ENCODE measurements around the gene NANOGP8.

NANOGP8 gene

GRCh38 chr15:35078221-35078915 is 6.7 kb downstream of the NANOGP8 start:
- in situ Hi-C loops (cut with MboI; ENCODE audit: low sequenced_read_pairs, unreplicated experiment): loop anchor here (10.0 to 25.0 kb wide), 2 partner anchors 209 to 366 kb away; no protein-coding TSS in a partner anchor
- TF ChIP-seq CTCF (IDR thresholded peaks at IDR 0.05; ENCODE audit: borderline replicate concordance, control extremely low read depth, extremely low read depth, insufficient read depth, missing control alignments): peak; percentile 88
- DNase-seq (ENCODE audit: low spot score): peak; percentile 75

GRCh38 chr15:35071106-35071505 is 14.0 kb downstream of the NANOGP8 start:
- no peak for TF ChIP-seq CTCF (IDR thresholded peaks at IDR 0.05; ENCODE audit: borderline replicate concordance, control extremely low read depth, extremely low read depth, insufficient read depth, missing control alignments)
- DNase-seq (ENCODE audit: low spot score): no peak
- in situ Hi-C loops (cut with MboI; ENCODE audit: low sequenced_read_pairs, unreplicated experiment): loop anchor here (10.0 kb wide), 1 partner anchor 374 kb away; no protein-coding TSS in a partner anchor

- TF ChIP-seq CTCF (IDR thresholded peaks at IDR 0.05; ENCODE audit: borderline replicate concordance, control extremely low read depth, extremely low read depth, insufficient read depth, missing control alignments): no peak
- in situ Hi-C loops (cut with MboI; ENCODE audit: low sequenced_read_pairs, unreplicated experiment): no loop called here
Observed at GRCh38 chr15:35068846-35069475, 16.1 kb downstream of the NANOGP8 start.

GRCh38 chr15:35067496-35068347 is 17.4 kb downstream of the NANOGP8 start:
- in situ Hi-C loops (cut with MboI; ENCODE audit: low sequenced_read_pairs, unreplicated experiment): no loop called here
- no peak for DNase-seq (ENCODE audit: low spot score)
- TF ChIP-seq CTCF (IDR thresholded peaks at IDR 0.05; ENCODE audit: borderline replicate concordance, control extremely low read depth, extremely low read depth, insufficient read depth, missing control alignments): no peak

More at GRCh38 chr15:35068846-35069475, 16.1 kb downstream of the NANOGP8 start:
- no peak for DNase-seq (ENCODE audit: low spot score)

GRCh38 chr15:35066094-35066493 is 19.0 kb downstream of the NANOGP8 start:
- DNase-seq (ENCODE audit: low spot score): no peak
- in situ Hi-C loops (cut with MboI; ENCODE audit: low sequenced_read_pairs, unreplicated experiment): no loop called here
- TF ChIP-seq CTCF (IDR thresholded peaks at IDR 0.05; ENCODE audit: borderline replicate concordance, control extremely low read depth, extremely low read depth, insufficient read depth, missing control alignments): no peak

GRCh38 chr15:35064576-35065190 is 20.4 kb downstream of the NANOGP8 start:
- DNase-seq (ENCODE audit: low spot score): no peak
- in situ Hi-C loops (cut with MboI; ENCODE audit: low sequenced_read_pairs, unreplicated experiment): no loop called here
- no peak for TF ChIP-seq CTCF (IDR thresholded peaks at IDR 0.05; ENCODE audit: borderline replicate concordance, control extremely low read depth, extremely low read depth, insufficient read depth, missing control alignments)

Data from GM13976 (cell line).